Vagina (tissue), 2 donors: Measurements from ENCODE around the gene RHOU. TPM values are rescaled to one million over a fixed set of nuclear protein-coding genes. Genes with fewer than 3 reads are reported as not detected.
"Not testable (repeated sequence)": the region's sequence is repeated elsewhere in the genome, so short reads cannot be mapped to it uniquely, and the experiment has no call there.

Experiments used
- DNase-seq, 2 donors: peaks; one replicate each; pipeline ENCODE4 v3.0.0-alpha.2; 2017; ENCODE audit errors: extremely low spot score in 2 of 2
- H3K27ac ChIP-seq: fragments of 200-600 bp; sonication (generic); one replicate; pipeline ENCODE4 v1.5.1; 2019
- H3K27me3 ChIP-seq: fragments of 200-600 bp; sonication (generic); one replicate; pipeline ENCODE4 v1.5.1; 2019
- H3K36me3 ChIP-seq, 2 donors: fragments of 200-600 bp; sonication (generic); one replicate each; pipeline ENCODE4 v1.5.1; 2017 to 2019
- H3K4me1 ChIP-seq: fragments of 200-600 bp; sonication (generic); one replicate; pipeline ENCODE4 v1.5.1; 2019
- H3K4me3 ChIP-seq, 2 donors: fragments of 200-600 bp; sonication (generic); 1 replicate in 1 of 2; 2 replicates in 1 of 2; pipeline ENCODE4 v1.5.1; 2016 to 2019
- H3K9me3 ChIP-seq: fragments of 200-600 bp; sonication (generic); one replicate; pipeline ENCODE4 v1.5.1; 2019
- POLR2A ChIP-seq, 2 donors: fragments of 450-650 bp; IDR thresholded peaks; one replicate each; pipeline ENCODE4 v1.6.1; 2017; ENCODE audit warnings: antibody characterized with exemption in 2 of 2, mild to moderate bottlenecking in 2 of 2, moderate library complexity in 2 of 2
- POLR2AphosphoS5 ChIP-seq, 2 donors: sonication (generic); formaldehyde crosslinking; IDR thresholded peaks; one replicate each; pipeline ENCODE4 v1.9.0; 2017; ENCODE audit warnings: antibody characterized with exemption in 2 of 2, mild to moderate bottlenecking in 2 of 2, low read depth in 1 of 2; ENCODE audit not compliant: insufficient read depth in 1 of 2
- intact Hi-C: fragments of 100-400 bp; cut with DNase I; formaldehyde crosslinking; loops from one replicate; pipeline ENCODE4 v1.15.1; 2023
- total RNA-seq: library from RNA; depleted of rRNA; stranded (reverse); fragments of >200 nt; gene quantifications from one replicate; pipeline ENCODE4 v1.2.3, GENCODE V29; 2016
- TF ChIP-seq, protein P1 (sequence below), 3 experiments: fragments of 450-650 bp in 2 of 3; fragments of 200-600 bp in 1 of 3; sonication (generic) in 1 of 3; IDR thresholded peaks; one replicate each; pipeline ENCODE4 v1.5.1; 2017 to 2019; ENCODE audit warnings: antibody characterized with exemption in 3 of 3, mild to moderate bottlenecking in 2 of 3, moderate library complexity in 2 of 3

RHOU gene
- 10.8 TPM for total RNA-seq

DNA sequence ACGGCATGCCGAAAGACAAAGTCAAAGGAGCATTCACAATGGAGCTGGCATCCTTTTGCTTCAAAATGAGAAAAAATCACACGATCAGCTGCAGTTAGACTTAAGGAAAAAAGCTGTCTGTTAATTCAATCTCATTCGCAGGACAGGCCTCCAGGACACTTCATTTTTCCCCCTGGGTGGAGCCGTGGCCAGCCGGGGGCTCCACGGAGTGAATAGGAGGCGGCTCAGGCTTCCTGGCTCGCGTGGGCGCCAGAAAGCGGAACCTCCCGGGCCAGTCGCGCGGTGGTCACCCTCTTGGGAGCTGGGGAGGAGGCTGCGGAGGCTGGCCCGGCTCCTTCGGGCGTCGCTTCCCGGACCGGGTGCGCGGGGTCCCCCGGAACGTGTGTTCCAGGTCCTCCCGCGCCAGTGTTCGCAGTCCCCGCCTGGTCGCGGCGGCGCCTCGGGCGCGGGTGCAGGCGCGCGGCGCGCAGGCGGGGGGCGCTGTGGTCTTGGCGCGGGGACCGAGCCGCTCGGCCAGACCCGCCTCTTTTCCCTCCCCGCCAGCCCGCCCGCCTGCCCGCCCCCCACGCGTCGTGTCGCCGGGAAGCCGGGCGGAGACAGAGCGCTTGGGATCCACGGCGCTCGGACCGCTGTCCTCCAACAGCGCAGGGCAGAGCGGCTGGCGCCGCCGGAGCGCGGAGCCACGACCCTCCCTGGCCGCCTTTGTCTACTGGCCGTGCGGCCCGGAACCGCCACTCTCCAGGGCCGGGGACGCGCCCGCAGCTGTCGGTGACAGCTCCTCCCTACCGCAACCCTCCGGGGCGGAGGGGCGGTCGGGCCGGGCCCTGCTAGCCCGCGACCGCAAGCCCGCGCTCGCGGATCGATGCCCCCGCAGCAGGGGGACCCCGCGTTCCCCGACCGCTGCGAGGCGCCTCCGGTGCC lies at the start of gene RHOU:
RHOU (plus strand) TSS at position 599 of the 921 bp plus-strand sequence; CDS start at position 863, 264 bp downstream.
- intact Hi-C loops: loop anchor here (5.0 kb wide), 1 partner anchor 1383 kb away; no protein-coding TSS in a partner anchor
- H3K27me3 ChIP-seq: no peaks in the 10 kb centered on the region
- H3K36me3 ChIP-seq: no peaks in the 10 kb centered on the region
- peak within 1 kb of the TSS; percentile 84 for H3K27ac ChIP-seq
- peaks cover 26% of the 10 kb centered on the region for H3K4me1 ChIP-seq
- peak in 1 of 2 donors; percentile 86 for DNase-seq
- H3K4me3 ChIP-seq: peak within 1 kb of the TSS; percentile 80 to 94
- TF ChIP-seq, protein P1, sequence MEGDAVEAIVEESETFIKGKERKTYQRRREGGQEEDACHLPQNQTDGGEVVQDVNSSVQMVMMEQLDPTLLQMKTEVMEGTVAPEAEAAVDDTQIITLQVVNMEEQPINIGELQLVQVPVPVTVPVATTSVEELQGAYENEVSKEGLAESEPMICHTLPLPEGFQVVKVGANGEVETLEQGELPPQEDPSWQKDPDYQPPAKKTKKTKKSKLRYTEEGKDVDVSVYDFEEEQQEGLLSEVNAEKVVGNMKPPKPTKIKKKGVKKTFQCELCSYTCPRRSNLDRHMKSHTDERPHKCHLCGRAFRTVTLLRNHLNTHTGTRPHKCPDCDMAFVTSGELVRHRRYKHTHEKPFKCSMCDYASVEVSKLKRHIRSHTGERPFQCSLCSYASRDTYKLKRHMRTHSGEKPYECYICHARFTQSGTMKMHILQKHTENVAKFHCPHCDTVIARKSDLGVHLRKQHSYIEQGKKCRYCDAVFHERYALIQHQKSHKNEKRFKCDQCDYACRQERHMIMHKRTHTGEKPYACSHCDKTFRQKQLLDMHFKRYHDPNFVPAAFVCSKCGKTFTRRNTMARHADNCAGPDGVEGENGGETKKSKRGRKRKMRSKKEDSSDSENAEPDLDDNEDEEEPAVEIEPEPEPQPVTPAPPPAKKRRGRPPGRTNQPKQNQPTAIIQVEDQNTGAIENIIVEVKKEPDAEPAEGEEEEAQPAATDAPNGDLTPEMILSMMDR (IDR thresholded peaks at IDR 0.05): peak; percentile 51 to 73 (median 69)
- TF ChIP-seq POLR2A (IDR thresholded peaks at IDR 0.05) (peak in 1 of 2 donors; percentile 59), POLR2AphosphoS5 (IDR thresholded peaks at IDR 0.05; ENCODE audit: insufficient read depth in 1 of 2, low read depth in 1 of 2) (peak in 1 of 2 donors; percentile 81)
- H3K9me3 ChIP-seq: no peaks in the 10 kb centered on the region

DNA sequence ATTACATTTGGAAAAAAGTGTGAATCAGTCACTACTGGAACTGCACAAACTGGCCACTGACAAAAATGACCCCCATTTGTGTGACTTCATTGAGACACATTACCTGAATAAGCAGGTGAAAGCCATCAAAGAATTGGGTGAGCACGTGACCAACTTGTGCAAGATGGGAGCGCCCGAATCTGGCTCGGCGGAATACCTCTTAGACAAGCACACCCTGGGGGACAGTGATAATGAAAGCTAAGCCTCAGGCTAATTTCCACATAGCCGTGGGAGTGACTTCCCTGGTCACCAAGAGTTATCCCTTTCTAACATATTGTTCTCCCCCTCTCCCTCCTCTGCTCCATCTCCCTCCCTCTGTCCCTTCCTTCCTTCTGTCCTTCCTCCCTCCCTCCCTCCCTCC lies 47.7 kb upstream of the RHOU start:
- no peak overlapping the region for H3K27ac ChIP-seq
- H3K9me3 ChIP-seq: no peaks in the 10 kb centered on the region
- H3K27me3 ChIP-seq: no peaks in the 10 kb centered on the region
- H3K4me3 ChIP-seq: no peak overlapping the region
- TF ChIP-seq POLR2A (IDR thresholded peaks at IDR 0.05) (no peak), POLR2AphosphoS5 (IDR thresholded peaks at IDR 0.05; ENCODE audit: insufficient read depth in 1 of 2, low read depth in 1 of 2) (no peak)
- no peak for DNase-seq
- peaks cover 15% of the 10 kb centered on the region for H3K4me1 ChIP-seq
- intact Hi-C loops: no loop called here
- no peaks in the 10 kb centered on the region for H3K36me3 ChIP-seq

DNA sequence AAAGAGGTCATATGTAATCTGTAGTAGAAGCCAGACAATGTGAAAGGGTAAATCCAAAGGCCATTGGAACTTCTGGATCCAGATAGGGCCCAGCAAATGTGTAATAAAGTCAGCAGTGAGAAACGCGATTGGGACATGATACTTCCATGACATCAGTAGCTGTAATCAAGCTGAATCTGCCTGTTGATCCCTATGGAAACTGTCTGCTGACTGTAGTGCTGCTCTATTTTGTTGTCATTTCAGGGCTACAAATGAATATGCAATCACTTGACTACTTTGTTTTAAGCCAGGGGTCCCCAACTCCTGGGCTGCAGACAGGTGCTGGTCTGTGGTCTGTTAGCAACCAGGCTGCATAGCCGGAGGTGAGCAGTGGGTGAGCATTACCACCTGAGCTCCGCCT lies 46.0 kb upstream of the RHOU start:
- Histone ChIP-seq H3K27me3 (no peaks in the 10 kb centered on the region), H3K4me1 (peaks cover 14% of the 10 kb centered on the region), H3K9me3 (no peaks in the 10 kb centered on the region), H3K36me3 (no peaks in the 10 kb centered on the region), H3K27ac (no peak overlapping the region), H3K4me3 (no peak overlapping the region)
- TF ChIP-seq POLR2AphosphoS5 (IDR thresholded peaks at IDR 0.05; ENCODE audit: insufficient read depth in 1 of 2, low read depth in 1 of 2) (no peak), POLR2A (IDR thresholded peaks at IDR 0.05) (no peak)
- TF ChIP-seq, protein P1 (IDR thresholded peaks at IDR 0.05): no peak
- intact Hi-C loops: no loop called here
- DNase-seq: no peak

DNA sequence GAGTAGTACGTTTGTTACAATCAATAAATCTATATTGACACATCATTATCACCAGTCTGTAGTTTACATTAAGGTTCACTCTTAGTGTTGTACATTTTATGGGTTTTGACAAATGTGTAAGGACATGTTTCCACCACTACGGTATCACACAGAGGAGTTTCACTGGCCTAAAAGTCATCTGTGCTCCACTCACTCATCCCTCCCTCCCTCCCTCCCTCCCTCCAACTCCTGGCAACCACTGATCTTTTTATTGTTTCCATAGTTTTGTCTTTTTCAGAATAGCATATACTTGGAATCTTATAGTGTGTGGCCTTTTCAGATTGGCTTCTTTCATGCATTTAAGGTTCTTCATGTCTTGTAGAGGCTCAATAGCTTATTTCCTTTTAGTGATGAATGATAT lies 44.1 kb upstream of the RHOU start:
- DNase-seq: no peak
- TF ChIP-seq, protein P1 (IDR thresholded peaks at IDR 0.05): no peak
- TF ChIP-seq POLR2A (IDR thresholded peaks at IDR 0.05) (no peak), POLR2AphosphoS5 (IDR thresholded peaks at IDR 0.05; ENCODE audit: insufficient read depth in 1 of 2, low read depth in 1 of 2) (no peak)
- intact Hi-C loops: no loop called here
- Histone ChIP-seq H3K4me3 (no peak overlapping the region), H3K27me3 (no peaks in the 10 kb centered on the region), H3K4me1 (no peaks in the 10 kb centered on the region), H3K9me3 (no peaks in the 10 kb centered on the region), H3K27ac (no peak overlapping the region), H3K36me3 (no peaks in the 10 kb centered on the region)

DNA sequence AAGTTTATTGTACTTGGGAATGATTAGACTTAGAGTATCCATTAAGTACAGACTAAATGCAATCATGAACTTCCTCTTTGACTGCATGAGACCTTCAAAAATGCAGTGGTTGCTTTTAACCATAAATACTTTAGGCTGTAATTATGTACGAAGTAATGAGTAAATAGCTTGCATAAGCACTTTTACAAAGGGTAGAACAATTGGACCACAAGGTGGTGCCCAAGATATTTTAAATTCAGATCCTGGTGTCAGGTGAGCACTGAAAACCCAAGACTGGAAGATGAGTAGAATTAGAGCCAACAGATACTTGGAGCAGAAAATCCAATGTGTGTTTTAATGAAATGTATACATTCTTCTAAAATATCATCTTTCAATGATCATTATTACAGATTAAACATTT lies 43.4 kb upstream of the RHOU start:
- Histone ChIP-seq H3K27ac (no peak overlapping the region), H3K9me3 (no peaks in the 10 kb centered on the region), H3K27me3 (no peaks in the 10 kb centered on the region), H3K36me3 (no peaks in the 10 kb centered on the region), H3K4me3 (no peak overlapping the region), H3K4me1 (no peaks in the 10 kb centered on the region)
- DNase-seq: no peak
- intact Hi-C loops: no loop called here
- no peak for TF ChIP-seq POLR2AphosphoS5 (IDR thresholded peaks at IDR 0.05; ENCODE audit: insufficient read depth in 1 of 2, low read depth in 1 of 2)
- TF ChIP-seq, protein P1 (IDR thresholded peaks at IDR 0.05): peak in 1 of 3 experiments; percentile 31

DNA sequence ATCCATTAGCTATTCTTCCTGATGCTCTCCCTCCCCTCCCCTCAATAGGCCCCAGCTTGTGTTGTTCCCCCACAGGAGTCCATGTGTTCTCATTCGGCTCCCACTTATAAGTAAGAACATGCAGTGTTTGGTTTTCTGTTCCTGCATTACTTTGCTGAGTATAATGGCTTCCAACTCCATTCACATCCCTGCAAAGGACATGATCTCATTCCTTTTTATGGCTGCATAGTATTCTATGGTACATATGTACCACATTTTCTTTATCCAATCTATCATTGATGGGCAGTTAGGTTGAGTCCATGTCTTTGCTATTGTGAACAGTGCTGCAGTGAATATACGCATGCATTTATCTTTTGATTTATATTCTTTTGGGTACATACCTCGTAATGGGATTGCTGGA lies 40.8 kb upstream of the RHOU start:
- H3K9me3 ChIP-seq, H3K4me3 ChIP-seq, H3K4me1 ChIP-seq, H3K27me3 ChIP-seq, H3K27ac ChIP-seq, intact Hi-C loops, H3K36me3 ChIP-seq, DNase-seq: not testable (repeated sequence)
